Measurements from ENCODE around the gene SPOP.

SPOP gene

GRCh38 chr17:49707246-49707607 lies 29.3 kb upstream of the SPOP start:
- no peak for TF ChIP-seq CTCF (IDR thresholded peaks at IDR 0.05; ENCODE audit: control insufficient read depth, extremely low read depth, insufficient read depth)
- peak overlapping the region; percentile 72 for H3K4me3 ChIP-seq (ENCODE audit: low read depth, low read length)
- DNase-seq (ENCODE audit: low read depth), result no peak

DNA sequence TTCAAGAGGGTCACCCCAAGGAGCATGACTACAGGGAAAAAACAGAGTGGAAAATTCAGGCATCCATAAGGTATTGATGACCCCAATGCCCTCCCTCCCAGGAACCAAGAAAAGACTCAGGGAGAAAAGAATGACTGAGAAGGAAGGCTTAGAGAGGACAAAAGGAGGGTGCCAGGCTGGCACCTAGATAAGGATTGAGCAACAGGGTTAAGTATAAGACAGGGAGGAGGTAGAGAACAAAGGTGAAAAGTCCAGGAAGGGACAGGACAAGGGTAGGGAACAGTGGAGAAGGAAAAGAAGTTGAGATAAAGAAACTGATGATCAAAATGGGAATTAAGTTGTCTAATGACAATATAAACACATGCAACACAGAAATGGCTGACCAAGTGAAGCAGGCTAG lies 27.4 kb upstream of the SPOP start:
- H3K4me3 ChIP-seq (ENCODE audit: low read depth, low read length), result no peak overlapping the region
- no peak for DNase-seq (ENCODE audit: low read depth)
- no peak for TF ChIP-seq CTCF (IDR thresholded peaks at IDR 0.05; ENCODE audit: control insufficient read depth, extremely low read depth, insufficient read depth)

DNA sequence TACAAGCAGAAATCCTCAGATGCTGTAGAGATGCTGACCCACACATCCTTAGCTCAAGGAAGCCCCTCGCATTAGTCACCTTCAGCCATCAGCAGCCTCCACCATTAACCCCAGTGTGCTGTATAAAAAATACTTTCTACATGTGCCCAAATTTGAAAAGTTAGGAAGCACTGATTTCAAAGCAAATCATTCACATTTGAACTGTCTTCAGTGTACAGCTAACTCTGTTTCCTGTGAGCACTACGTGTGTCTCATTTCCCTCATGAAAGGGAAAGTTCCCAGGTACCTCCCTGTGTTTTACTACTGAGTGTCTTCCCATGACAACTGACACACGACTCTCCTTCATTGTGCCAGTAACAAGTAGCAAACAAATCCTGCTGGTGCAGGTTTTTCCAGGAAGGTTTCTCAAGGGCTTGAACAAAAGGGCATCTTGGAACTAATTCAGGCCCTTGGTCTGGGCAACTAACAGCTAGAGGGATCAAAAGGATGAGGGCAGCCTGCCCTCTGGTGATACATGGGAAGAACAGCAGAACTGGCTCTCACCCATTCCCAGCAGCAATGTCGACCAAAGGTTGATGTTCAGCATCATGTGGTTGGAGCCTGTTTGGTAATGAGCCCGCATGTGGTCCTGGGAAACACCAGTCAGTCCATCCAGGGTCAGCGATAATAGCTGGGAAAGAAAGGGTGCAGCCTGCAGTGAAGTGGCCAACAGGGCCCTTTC lies 25.8 kb upstream of the SPOP start:
- peak; percentile 83 for TF ChIP-seq CTCF (IDR thresholded peaks at IDR 0.05; ENCODE audit: control insufficient read depth, extremely low read depth, insufficient read depth)
- H3K4me3 ChIP-seq (ENCODE audit: low read depth, low read length), result no peak overlapping the region
- DNase-seq (ENCODE audit: low read depth), result peak; percentile 78

GRCh38 chr17:49700960-49701359 lies 23.1 kb upstream of the SPOP start:
- DNase-seq (ENCODE audit: low read depth), result no peak
- no peak overlapping the region for H3K4me3 ChIP-seq (ENCODE audit: low read depth, low read length)
- TF ChIP-seq CTCF (IDR thresholded peaks at IDR 0.05; ENCODE audit: control insufficient read depth, extremely low read depth, insufficient read depth), result no peak

DNA sequence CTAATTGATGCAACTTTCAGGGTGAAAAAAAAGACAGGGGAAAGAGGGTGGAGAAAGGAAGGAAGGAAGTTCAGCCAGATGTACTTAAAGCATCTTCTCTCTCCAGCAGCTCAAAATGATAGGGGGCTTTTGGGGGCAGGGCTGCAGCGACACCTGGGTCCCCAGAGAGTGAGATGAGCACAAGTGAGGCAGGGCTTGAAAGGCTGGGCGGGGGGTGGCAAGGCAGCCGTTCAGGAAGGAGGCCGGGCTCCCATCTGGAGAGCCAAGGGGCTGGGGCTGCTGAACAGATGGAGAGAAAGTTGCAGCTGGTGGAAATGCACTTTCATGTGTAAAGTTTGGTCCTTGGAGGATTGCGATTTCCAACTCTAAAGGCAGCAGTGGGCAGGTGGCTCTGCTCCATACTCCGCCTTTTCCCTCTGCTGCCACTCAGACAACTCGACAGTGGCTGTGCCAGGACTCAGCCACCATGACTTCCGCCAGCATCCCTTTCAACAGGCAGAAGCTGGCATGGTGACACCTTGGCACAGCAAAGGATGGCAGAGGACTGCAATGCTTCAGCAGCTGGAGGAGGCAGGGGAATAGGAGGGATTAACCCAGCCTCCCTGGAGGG lies 22.2 kb upstream of the SPOP start:
- H3K4me3 ChIP-seq (ENCODE audit: low read depth, low read length), result no peak overlapping the region
- no peak for TF ChIP-seq CTCF (IDR thresholded peaks at IDR 0.05; ENCODE audit: control insufficient read depth, extremely low read depth, insufficient read depth)
- DNase-seq (ENCODE audit: low read depth), result no peak

DNA sequence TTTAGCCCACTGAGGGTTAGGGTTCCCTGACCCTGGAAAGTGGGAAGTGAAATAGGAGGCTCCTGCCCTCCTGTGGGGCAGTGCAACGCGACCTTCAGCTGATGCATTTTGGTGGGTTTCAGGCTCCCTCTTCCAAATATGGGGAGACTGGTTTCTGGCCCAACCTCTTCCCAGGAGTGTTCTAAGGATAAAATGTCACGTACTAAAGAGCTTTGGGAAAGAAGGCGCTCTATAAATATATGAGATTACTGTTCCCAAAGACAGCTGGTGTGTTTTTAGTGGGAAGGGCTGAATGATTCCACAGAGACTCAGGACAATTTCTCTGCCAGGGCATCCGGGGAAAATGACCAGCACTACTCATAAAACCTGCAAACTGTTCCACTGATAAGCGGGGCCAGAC lies 20.1 kb upstream of the SPOP start:
- no peak overlapping the region for H3K4me3 ChIP-seq (ENCODE audit: low read depth, low read length)
- no peak for DNase-seq (ENCODE audit: low read depth)
- TF ChIP-seq CTCF (IDR thresholded peaks at IDR 0.05; ENCODE audit: control insufficient read depth, extremely low read depth, insufficient read depth), result no peak

Data from LNCaP clone FGC (cell line).